Activated CD4-positive, alpha-beta T cell treated with anti-CD3 and anti-CD28 coated beads, Interleukin-2, amount 50 U/mL, for 24 hours (primary cell): ENCODE measurements around the gene RPS6KA5.
"Not testable (repeated sequence)": the region's sequence is repeated elsewhere in the genome, so short reads cannot be mapped to it uniquely, and the experiment has no call there.

Experiments
- DNase-seq, 2 donors: peaks; one replicate each; pipeline ENCODE4 v3.0.0-alpha.2; 2020; ENCODE audit warnings: low read depth in 1 of 2, low spot score in 1 of 2

Gene RPS6KA5

GRCh38 chr14:90880282-90880681 lies 180.2 kb downstream of the RPS6KA5 start:
- DNase-seq, result no peak

- no peak for DNase-seq
Measured at GRCh38 chr14:90874599-90874998, 185.8 kb downstream of the RPS6KA5 start.

GRCh38 chr14:90871605-90872233 lies 188.7 kb downstream of the RPS6KA5 start:
- no peak for DNase-seq

GRCh38 chr14:90870950-90871604 lies 189.4 kb downstream of the RPS6KA5 start:
- DNase-seq, result no peak

GRCh38 chr14:90867501-90867900 lies 192.9 kb downstream of the RPS6KA5 start:
- DNase-seq, result no peak

GRCh38 chr14:90866833-90867232 lies 193.6 kb downstream of the RPS6KA5 start:
- no peak for DNase-seq

- DNase-seq, result no peak
Measured at GRCh38 chr14:90864741-90865140, 195.7 kb downstream of the RPS6KA5 start.

- DNase-seq, result no peak
Measured at GRCh38 chr14:90858511-90858910, 201.9 kb downstream of the RPS6KA5 start.

GRCh38 chr14:90857866-90858265 lies 202.6 kb downstream of the RPS6KA5 start:
- DNase-seq, result no peak

- not testable (repeated sequence) for DNase-seq
Measured at GRCh38 chr14:90856115-90856514, 204.3 kb downstream of the RPS6KA5 start.

- no peak for DNase-seq
Measured at GRCh38 chr14:90853116-90853515, 207.3 kb downstream of the RPS6KA5 start.

- DNase-seq, result no peak
Measured at GRCh38 chr14:90851327-90852036, 209.0 kb downstream of the RPS6KA5 start.

GRCh38 chr14:90850487-90850886 lies 210.0 kb downstream of the RPS6KA5 start:
- no peak for DNase-seq

GRCh38 chr14:90849787-90850444 lies 210.5 kb downstream of the RPS6KA5 start:
- no peak for DNase-seq

- no peak for DNase-seq
Measured at GRCh38 chr14:90848944-90849731, 211.3 kb downstream of the RPS6KA5 start.

GRCh38 chr14:90846511-90846910 lies 213.9 kb downstream of the RPS6KA5 start:
- no peak for DNase-seq

GRCh38 chr14:90844321-90844720 lies 216.1 kb downstream of the RPS6KA5 start:
- DNase-seq, result no peak

- DNase-seq, result no peak
Measured at GRCh38 chr14:90842726-90843125, 217.7 kb downstream of the RPS6KA5 start.

GRCh38 chr14:90840667-90841066 lies 219.8 kb downstream of the RPS6KA5 start:
- not testable (repeated sequence) for DNase-seq

- DNase-seq, result no peak
Measured at GRCh38 chr14:90839889-90840266, 220.6 kb downstream of the RPS6KA5 start.
